ENCODE data around the gene BICRAL. TPM values are rescaled to one million over a fixed set of nuclear protein-coding genes. Genes with fewer than 3 reads are reported as not detected.

Gene BICRAL
- total and polyA plus RNA-seq, 9 of the 15 experiments (the other 6 are each of a cell fraction or from before 2014, with no cell fraction given), result 1.2 to 11.9 (median 5.6) TPM

- FAIRE-seq (no peak), ATAC-seq (no peak), DNase-seq (ENCODE audit: extremely low read depth in 1 of 4, low spot score in 3 of 4) (no peak)
- in situ Hi-C loops (cut with MboI), result no loop called here
- ChIA-PET POLR2A (interaction anchor here (0.7 to 2.1 kb wide), 4 partner anchors 9 to 18 kb away, joined by 3 to 7 read pairs (median 6); no protein-coding TSS in a partner anchor), CTCF (ENCODE audit: low intra/inter-chr PET ratio) (no interaction called here)
- H3K9ac ChIP-seq (ENCODE audit: insufficient read depth in 1 of 2, low read depth in 2 of 2, low read length in 2 of 2), result no peak overlapping the region
- WGBS (ENCODE audit: insufficient coverage, low coverage, missing lambda C conversion rate), result 79% methylated on average over 5 of the region's 5 CpGs
- TF ChIP-seq E2F1 (CRISPR knock-in tag; IDR thresholded peaks at IDR 0.05), result no peak
- 0 out of 2 replicates have a peak, but pooled peaks have one; percentile 17 for TF ChIP-seq FOXJ3 (CRISPR knock-in tag; IDR thresholded peaks at IDR 0.05)
- no peak overlapping the region for H3K4me2 ChIP-seq (ENCODE audit: insufficient read depth, low read length)
- H3K9me3 ChIP-seq (replicated peaks; ENCODE audit: control insufficient read depth, insufficient read depth, low read depth, low read length), result no peaks in the 10 kb centered on the region
- BruUV-seq (replicated peaks), result no TSS peak
- no peaks in the 10 kb centered on the region for H3K27me3 ChIP-seq (ENCODE audit: control insufficient read depth in 2 of 2, insufficient read depth in 2 of 2, low read length in 2 of 2)
- no peaks in the 10 kb centered on the region; the same call in 1 of the 2 replicates for H4K20me1 ChIP-seq (replicated peaks; ENCODE audit: control insufficient read depth, insufficient read depth, low read length)
- no peaks in the 10 kb centered on the region for H3K9me1 ChIP-seq (ENCODE audit: control insufficient read depth, insufficient read depth, low read length)
- H3K4me3 ChIP-seq, result no peak overlapping the region
- intact Hi-C loops (cut with micrococcal nuclease), result no loop called here
- H3K79me2 ChIP-seq (ENCODE audit: control insufficient read depth, insufficient read depth, low read length), result no peaks in the 10 kb centered on the region
- peaks cover 0 to 4% of the 10 kb centered on the region in 2 experiments; a peak in 1 of 5 replicates for H3K4me1 ChIP-seq (replicated peaks in 1 of 2; ENCODE audit: control insufficient read depth in 2 of 2, insufficient read depth in 2 of 2, low read length in 2 of 2)
- no peak overlapping the region for H2AFZ ChIP-seq (ENCODE audit: low read depth, low read length)
- H3K27ac ChIP-seq (ENCODE audit: extremely low read depth, low read depth, low read length), result no peak overlapping the region
- no peaks in the 10 kb centered on the region for H3K36me3 ChIP-seq (ENCODE audit: control insufficient read depth, insufficient read depth, low read length)
These were observed 15.6 kb upstream of the BICRAL start for GRCh38 chr6:42766163-42766670.

GRCh38 chr6:42769051-42769450 is 12.8 kb upstream of the BICRAL start:
- Histone ChIP-seq H3K9me3 (replicated peaks; ENCODE audit: control insufficient read depth, insufficient read depth, low read depth, low read length) (no peaks in the 10 kb centered on the region), H3K79me2 (ENCODE audit: control insufficient read depth, insufficient read depth, low read length) (no peaks in the 10 kb centered on the region), H3K9ac (ENCODE audit: insufficient read depth in 1 of 2, low read depth in 2 of 2, low read length in 2 of 2) (no peak overlapping the region), H4K20me1 (replicated peaks; ENCODE audit: control insufficient read depth, insufficient read depth, low read length) (no peaks in the 10 kb centered on the region; the same call in 1 of the 2 replicates), H3K4me2 (ENCODE audit: insufficient read depth, low read length) (no peak overlapping the region), H3K27ac (ENCODE audit: extremely low read depth, low read depth, low read length) (no peak overlapping the region), H3K9me1 (ENCODE audit: control insufficient read depth, insufficient read depth, low read length) (no peaks in the 10 kb centered on the region), H3K36me3 (ENCODE audit: control insufficient read depth, insufficient read depth, low read length) (no peaks in the 10 kb centered on the region), H3K27me3 (ENCODE audit: control insufficient read depth in 2 of 2, insufficient read depth in 2 of 2, low read length in 2 of 2) (no peaks in the 10 kb centered on the region), H2AFZ (ENCODE audit: low read depth, low read length) (no peak overlapping the region), H3K4me3 (no peak overlapping the region), H3K4me1 (replicated peaks in 1 of 2; ENCODE audit: control insufficient read depth in 2 of 2, insufficient read depth in 2 of 2, low read length in 2 of 2) (peaks cover 0 to 4% of the 10 kb centered on the region in 2 experiments; a peak in 1 of 5 replicates)
- ChIA-PET CTCF (ENCODE audit: low intra/inter-chr PET ratio) (interaction anchor here (0.6 kb wide), 2 partner anchors 12 to 661 kb away, joined by 3 to 4 read pairs; no protein-coding TSS in a partner anchor), POLR2A (interaction anchor here (0.8 to 2.9 kb wide), 6 partner anchors 9 to 23 kb away, joined by 3 to 14 read pairs (median 9); partner anchors contain the start of gene TBCC)
- WGBS (ENCODE audit: insufficient coverage, low coverage, missing lambda C conversion rate), result 71% methylated on average over 4 of the region's 4 CpGs
- FAIRE-seq (no peak), ATAC-seq (peak; percentile 34), DNase-seq (ENCODE audit: extremely low read depth in 1 of 4, low spot score in 3 of 4) (no peak)
- BruUV-seq (replicated peaks), result no TSS peak
- 0 out of 2 replicates have a peak, but pooled peaks have one; percentile 13 for TF ChIP-seq USF1 (CRISPR knock-in tag; IDR thresholded peaks at IDR 0.05)
- no peak for TF ChIP-seq SMARCA5 (IDR thresholded peaks at IDR 0.05)
- in situ Hi-C loops (cut with MboI) (no loop called here), intact Hi-C loops (cut with micrococcal nuclease) (no loop called here)

Data from K562 (cell line).